Renal cortical epithelial cell (primary cell): Measurements from ENCODE around the gene ZDHHC1. TPM values are rescaled to one million over a fixed set of nuclear protein-coding genes. Genes with fewer than 3 reads are reported as not detected.
"Not testable (repeated sequence)": the region's sequence is repeated elsewhere in the genome, so short reads cannot be mapped to it uniquely, and the experiment has no call there.

Source experiments
- DNase-seq: peaks from one replicate; pipeline ENCODE4 v3.0.0-alpha.2; 2011; ENCODE audit warnings: low read depth
- total RNA-seq: library from RNA; depleted of rRNA; stranded (reverse); fragments of >200 nt; gene quantifications from 2 replicates; pipeline ENCODE4 v1.2.3, GENCODE V29; 2014

ZDHHC1 gene
- total RNA-seq, 1 donor from 2014 or later, result 10.3 TPM

- no peak for DNase-seq
These were observed 14.9 kb upstream of the ZDHHC1 start, which contains the start of gene HSD11B2 for GRCh38 chr16:67430977-67431774. Gene HSD11B2 (plus strand): TSS chr16:67431121. CDS start chr16:67431249, 128 bp downstream.

GRCh38 chr16:67430504-67430976, 14.3 kb upstream of the ZDHHC1 start:
- no peak for DNase-seq

GRCh38 chr16:67429799-67430503, 13.7 kb upstream of the ZDHHC1 start:
- DNase-seq, result no peak

- no peak for DNase-seq
These were observed 12.9 kb upstream of the ZDHHC1 start for GRCh38 chr16:67429053-67429798.

- peak; percentile 56 for DNase-seq
These were observed 12.0 kb upstream of the ZDHHC1 start for GRCh38 chr16:67428146-67428731.

GRCh38 chr16:67426950-67427349, 10.7 kb upstream of the ZDHHC1 start:
- no peak for DNase-seq

- no peak for DNase-seq
These were observed 9.7 kb upstream of the ZDHHC1 start for GRCh38 chr16:67426022-67426421.

- DNase-seq, result no peak
These were observed 9.3 kb upstream of the ZDHHC1 start for GRCh38 chr16:67425580-67425979.

- no peak for DNase-seq
These were observed 8.8 kb upstream of the ZDHHC1 start for GRCh38 chr16:67425061-67425460.

GRCh38 chr16:67424261-67424615, 8.0 kb upstream of the ZDHHC1 start:
- no peak for DNase-seq

GRCh38 chr16:67423611-67424260, 7.5 kb upstream of the ZDHHC1 start:
- no peak for DNase-seq

GRCh38 chr16:67423015-67423414, 6.7 kb upstream of the ZDHHC1 start:
- no peak for DNase-seq

- no peak for DNase-seq
These were observed 4.8 kb upstream of the ZDHHC1 start for GRCh38 chr16:67421030-67421429.

GRCh38 chr16:67419931-67420330, 3.7 kb upstream of the ZDHHC1 start:
- DNase-seq, result no peak

- DNase-seq, result no peak
These were observed 3.2 kb upstream of the ZDHHC1 start for GRCh38 chr16:67419502-67419901.

- DNase-seq, result no peak
These were observed 1.2 kb upstream of the ZDHHC1 start for GRCh38 chr16:67417333-67418061.

- not testable (repeated sequence) for DNase-seq
These were observed 856 bp downstream of the ZDHHC1 start for GRCh38 chr16:67415421-67415820.

- peak; percentile 30 for DNase-seq
These were observed 2.0 kb downstream of the ZDHHC1 start for GRCh38 chr16:67413978-67414911.

GRCh38 chr16:67412294-67412693, 4.0 kb downstream of the ZDHHC1 start:
- DNase-seq, result no peak

GRCh38 chr16:67411339-67411738, 4.9 kb downstream of the ZDHHC1 start:
- DNase-seq, result no peak
